Heart left ventricle (tissue), 16 donors: ENCODE data around the gene MOAP1. TPM values are rescaled to one million over a fixed set of nuclear protein-coding genes. Genes with fewer than 3 reads are reported as not detected.
A peak's percentile ranks its signal among the peaks of the same experiment; 100 is the strongest.

Experiments
- ATAC-seq, 4 donors: fragments of 200-7000 bp; cut with Tn5 transposase; one replicate each; pipeline ENCODE4 v1.9.1; 2020 to 2022; ENCODE audit warnings: moderate library complexity in 4 of 4, mild to moderate bottlenecking in 3 of 4, moderate number of reproducible peaks in 1 of 4
- DNase-seq, 5 donors: peaks; one replicate each; pipeline ENCODE4 v3.0.0-alpha.2; 2020
- H3K27ac ChIP-seq, 12 donors: fragments of 200-600 bp; sonication (generic) in 4 of 12; one replicate each; pipeline versions ENCODE4 v1.5.0 to v1.8.0; 2016 to 2022; ENCODE audit warnings: mild to moderate bottlenecking in 2 of 12
- H3K27me3 ChIP-seq, 9 donors: fragments of 200-600 bp; sonication (generic) in 2 of 9; one replicate each; pipeline versions ENCODE4 v1.5.1 to v1.8.0; 2016 to 2022; ENCODE audit warnings: mild to moderate bottlenecking in 3 of 9
- H3K36me3 ChIP-seq, 9 donors: fragments of 200-600 bp; sonication (generic) in 2 of 9; one replicate each; pipeline versions ENCODE4 v1.5.0 to v1.8.0; 2018 to 2022; ENCODE audit warnings: mild to moderate bottlenecking in 2 of 9
- H3K4me1 ChIP-seq, 12 donors: fragments of 200-600 bp; sonication (generic) in 4 of 12; one replicate each; pipeline versions ENCODE4 v1.5.0 to v1.8.0; 2016 to 2022; ENCODE audit warnings: mild to moderate bottlenecking in 3 of 12
- H3K4me3 ChIP-seq, 12 donors: fragments of 200-600 bp; sonication (generic) in 4 of 12; one replicate each; pipeline versions ENCODE4 v1.5.0 to v1.8.0; 2017 to 2022; ENCODE audit warnings: mild to moderate bottlenecking in 9 of 12, moderate library complexity in 4 of 12
- H3K9me3 ChIP-seq, 12 donors: fragments of 200-600 bp; sonication (generic) in 4 of 12; one replicate each; pipeline versions ENCODE4 v1.5.0 to v1.8.0; 2016 to 2022; ENCODE audit warnings: mild to moderate bottlenecking in 1 of 12
- POLR2A ChIP-seq, 2 donors: fragments of 450-650 bp; IDR thresholded peaks; one replicate each; pipeline ENCODE4 v1.6.1; 2017; ENCODE audit warnings: antibody characterized with exemption in 2 of 2, mild to moderate bottlenecking in 2 of 2, moderate library complexity in 2 of 2
- WGBS, 4 donors: extraction: QIAGEN DNeasy Blood & Tissue Kit in 2 of 4; methylation state at CpG; one replicate each; pipeline versions ENCODE4 v1.1.5 to v1.1.7; 2013 to 2018; 5-methylcytosine and 5-hydroxymethylcytosine counted together
- intact Hi-C, 10 donors: fragments of 100-400 bp; cut with DNase I; formaldehyde crosslinking; loops; one replicate each; pipeline versions ENCODE4 v1.11.1 to v1.14.2; 2022
- polyA plus RNA-seq, 2 donors: library from polyadenylated mRNA; stranded (reverse); fragments of 200-250 nt; gene quantifications; one replicate each; pipeline ENCODE4 v1.2.3, GENCODE V29; 2013
- total RNA-seq, 9 donors: library from RNA; depleted of rRNA in 2 of 9; stranded (reverse); fragments of >200 nt in 2 of 9; fragmentation: NEBNext Ultra II Directional in 3 of 9; extraction: Animal tissue kit (Norgen Biotek cat#: 25700) in 3 of 9; gene quantifications; one replicate each; pipeline versions ENCODE4 v1.1.0 to v1.2.4, GENCODE V29; 2016 to 2023
- TF ChIP-seq, protein P1 (sequence below), 12 donors: fragments of 200-600 bp; sonication (generic) in 4 of 12; IDR thresholded peaks; one replicate each; pipeline versions ENCODE4 v1.5.0 to v1.8.0; 2018 to 2022; ENCODE audit warnings: antibody characterized with exemption in 12 of 12, mild to moderate bottlenecking in 5 of 12
- donor health status: ischemic (EF 13 %, LVEDD 7.1; RV severe dilation, severe dysfunction).
- donor health status: healthy with polysubstance abuse.
- donor health status: DM: no; HTN: yes; CAD: no.
- donor health status: DM: no; HTN: no; CAD: no.
- donor health status: ischemic (EF 25% LVEDD 6.9; RV normal size, moderate dysfunction).
- donor health status: ischemic (EF 25% LVEDD 5.7; RV mildly dilated, moderate dysfunction).
- donor health status: healthy.
- donor health status: DM: yes; HTN: yes; CAD: no.
- donor health status: ischemic (EF 35%, LVEDD 5.7; RV mildly dilated, moderate dysfunction).
- donor health status: nonischemic (EF 11% LVEDD 7.7; RV severe dilation, severe dysfunction).
- donor health status: DM: yes; HTN: yes; CAD: no.
- donor health status: PGD.
- donor health status: ischemic (EF 29% LVEDD 5.4; RV normal size, mild dysfunction).
- donor health status: nonischemic (EF 23%, LVEDD 6.1; RV moderate dilation, normal function).

MOAP1 gene
- total and polyA plus RNA-seq, 11 donors = 26.6 to 87.0 (median 54.9) TPM

DNA sequence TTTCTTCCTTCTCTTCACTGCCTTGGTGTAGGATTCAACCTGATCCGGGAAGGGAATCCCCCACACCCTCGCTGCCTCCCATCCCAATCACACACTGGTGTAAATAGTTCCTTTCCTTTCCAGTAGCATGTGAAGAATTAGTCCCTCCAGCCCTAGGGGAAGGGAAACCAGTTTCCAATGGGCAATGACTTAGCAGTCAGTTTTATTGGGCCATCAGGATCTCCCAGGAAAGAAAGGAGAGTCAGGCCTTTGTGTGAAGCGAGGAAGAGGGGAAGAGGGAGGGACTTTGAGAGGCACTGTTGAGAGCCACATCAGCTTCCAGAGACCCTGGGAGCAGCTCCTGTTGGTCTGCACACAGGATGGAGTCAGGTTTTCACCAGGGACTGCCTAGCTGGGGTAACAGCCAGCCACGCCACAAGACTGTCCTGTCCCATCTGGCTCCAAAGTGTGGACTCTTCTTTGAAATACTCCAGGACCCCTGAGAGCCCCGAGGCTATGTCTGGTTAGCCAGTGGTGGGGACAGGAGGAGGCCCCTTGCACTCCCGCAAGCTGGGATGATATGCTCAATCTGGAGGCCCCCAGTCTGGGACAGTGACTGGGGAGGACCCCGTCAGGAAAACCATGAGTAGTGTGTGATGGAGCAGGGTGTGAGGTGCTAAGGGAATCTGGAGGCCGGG, 27.9 kb downstream of the MOAP1 start:
- Histone ChIP-seq H3K27ac (no peak overlapping the region), H3K4me1 (no peaks in the 10 kb centered on the region), H3K27me3 (no peaks in the 10 kb centered on the region), H3K9me3 (no peaks in the 10 kb centered on the region), H3K4me3 (no peak overlapping the region), H3K36me3 (no peaks in the 10 kb centered on the region)
- 72 to 83% (median 75%) methylated on average over 7 to 8 of the region's 8 CpGs for WGBS, 4 donors
- intact Hi-C loops = no loop called here
- TF ChIP-seq, protein P1, sequence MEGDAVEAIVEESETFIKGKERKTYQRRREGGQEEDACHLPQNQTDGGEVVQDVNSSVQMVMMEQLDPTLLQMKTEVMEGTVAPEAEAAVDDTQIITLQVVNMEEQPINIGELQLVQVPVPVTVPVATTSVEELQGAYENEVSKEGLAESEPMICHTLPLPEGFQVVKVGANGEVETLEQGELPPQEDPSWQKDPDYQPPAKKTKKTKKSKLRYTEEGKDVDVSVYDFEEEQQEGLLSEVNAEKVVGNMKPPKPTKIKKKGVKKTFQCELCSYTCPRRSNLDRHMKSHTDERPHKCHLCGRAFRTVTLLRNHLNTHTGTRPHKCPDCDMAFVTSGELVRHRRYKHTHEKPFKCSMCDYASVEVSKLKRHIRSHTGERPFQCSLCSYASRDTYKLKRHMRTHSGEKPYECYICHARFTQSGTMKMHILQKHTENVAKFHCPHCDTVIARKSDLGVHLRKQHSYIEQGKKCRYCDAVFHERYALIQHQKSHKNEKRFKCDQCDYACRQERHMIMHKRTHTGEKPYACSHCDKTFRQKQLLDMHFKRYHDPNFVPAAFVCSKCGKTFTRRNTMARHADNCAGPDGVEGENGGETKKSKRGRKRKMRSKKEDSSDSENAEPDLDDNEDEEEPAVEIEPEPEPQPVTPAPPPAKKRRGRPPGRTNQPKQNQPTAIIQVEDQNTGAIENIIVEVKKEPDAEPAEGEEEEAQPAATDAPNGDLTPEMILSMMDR (IDR thresholded peaks at IDR 0.05) = no peak
- no peak for TF ChIP-seq POLR2A (IDR thresholded peaks at IDR 0.05)
- no peak for ATAC-seq
- DNase-seq = no peak

- TF ChIP-seq, protein P1 (IDR thresholded peaks at IDR 0.05) = no peak
- TF ChIP-seq POLR2A (IDR thresholded peaks at IDR 0.05) = no peak
- Histone ChIP-seq H3K4me1 (peaks cover 0 to 5% (median 0%) of the 10 kb centered on the region in 12 donors), H3K36me3 (no peaks in the 10 kb centered on the region), H3K27ac (no peak overlapping the region), H3K27me3 (no peaks in the 10 kb centered on the region), H3K4me3 (no peak overlapping the region), H3K9me3 (no peaks in the 10 kb centered on the region)
- DNase-seq (no peak), ATAC-seq (no peak)
- 78 to 90% (median 89%) methylated on average over 2 of the region's 2 CpGs for WGBS, 4 donors
- intact Hi-C loops = no loop called here
Measured at GRCh38 chr14:93155667-93156066, 29.0 kb downstream of the MOAP1 start.

DNA sequence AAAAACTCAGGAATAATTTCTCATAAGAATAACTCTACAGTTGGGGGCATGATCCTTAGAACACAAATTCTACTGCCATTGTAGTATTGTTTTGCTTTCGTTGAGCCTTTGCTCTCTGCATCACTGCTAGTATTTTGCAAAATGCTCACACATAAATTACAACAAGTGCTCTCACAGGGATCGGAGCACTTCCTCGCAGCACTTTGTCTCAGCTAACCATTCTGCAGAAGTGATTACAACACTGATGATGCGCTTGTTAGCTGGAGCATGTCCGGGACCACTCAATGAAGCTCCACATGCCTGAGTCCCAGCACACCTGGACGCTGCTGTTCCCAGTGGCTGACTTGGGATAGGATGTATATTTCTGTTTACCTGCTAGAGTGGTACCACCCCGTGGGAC, 31.6 kb downstream of the MOAP1 start:
- H3K9me3 ChIP-seq = no peaks in the 10 kb centered on the region
- DNase-seq (no peak), ATAC-seq (no peak)
- no peaks in the 10 kb centered on the region for H3K27me3 ChIP-seq
- intact Hi-C loops = no loop called here
- no peaks in the 10 kb centered on the region for H3K36me3 ChIP-seq
- TF ChIP-seq POLR2A (IDR thresholded peaks at IDR 0.05) = no peak
- TF ChIP-seq, protein P1 (IDR thresholded peaks at IDR 0.05) = no peak
- H3K27ac ChIP-seq = no peak overlapping the region
- no peak overlapping the region for H3K4me3 ChIP-seq
- H3K4me1 ChIP-seq = peaks cover 0 to 13% (median 0%) of the 10 kb centered on the region in 12 donors
- WGBS, 4 donors = 77 to 88% (median 83%) methylated on average over 7 of the region's 7 CpGs

- no peak overlapping the region for H3K4me3 ChIP-seq
- 50 to 60% (median 56%) methylated on average over 12 to 16 of the region's 16 CpGs for WGBS, 4 donors
- DNase-seq (no peak), ATAC-seq (peak in 3 of 4 donors; percentile 26 to 41 (median 33))
- no peaks in the 10 kb centered on the region for H3K36me3 ChIP-seq
- H3K27me3 ChIP-seq = no peaks in the 10 kb centered on the region
- intact Hi-C loops = no loop called here
- TF ChIP-seq POLR2A (IDR thresholded peaks at IDR 0.05) = no peak
- TF ChIP-seq, protein P1 (IDR thresholded peaks at IDR 0.05) = no peak
- peaks cover 0 to 13% (median 0%) of the 10 kb centered on the region in 12 donors for H3K4me1 ChIP-seq
- no peak overlapping the region for H3K27ac ChIP-seq
- no peaks in the 10 kb centered on the region for H3K9me3 ChIP-seq
Measured at GRCh38 chr14:93150227-93151208, 34.2 kb downstream of the MOAP1 start.
